Neuronal stem cell (in vitro differentiated cells): ENCODE results near the gene HLA-DRA.
"Not testable (repeated sequence)": the region's sequence is repeated elsewhere in the genome, so short reads cannot be mapped to it uniquely, and the experiment has no call there.

ENCODE experiments used
- DNase-seq: peaks from one replicate; pipeline ENCODE4 v3.0.0-alpha.2; 2013; ENCODE audit warnings: low spot score
- H2AFZ ChIP-seq: one replicate; pipeline ENCODE4 v1.6.1; 2013; ENCODE audit warnings: mild to moderate bottlenecking, low read length, inconsistent platforms
- H2AK5ac ChIP-seq: 2 replicates; pipeline ENCODE4 v1.6.1; 2013; ENCODE audit warnings: low read depth, mild to moderate bottlenecking, inconsistent platforms, low read length, moderate library complexity, mixed read lengths
- H2BK120ac ChIP-seq: 2 replicates; pipeline ENCODE4 v1.6.1; 2013; ENCODE audit warnings: low read depth, mild to moderate bottlenecking, inconsistent platforms, low read length, moderate library complexity, mixed read lengths
- H2BK12ac ChIP-seq: one replicate; pipeline ENCODE4 v1.6.1; 2013; ENCODE audit warnings: low read length, inconsistent platforms
- H2BK15ac ChIP-seq: 2 replicates; pipeline ENCODE4 v1.6.1; 2013; ENCODE audit warnings: mild to moderate bottlenecking, low read length, inconsistent platforms, mixed read lengths
- H2BK5ac ChIP-seq: one replicate; pipeline ENCODE4 v1.6.1; 2013; ENCODE audit warnings: inconsistent platforms, mild to moderate bottlenecking, low read length, moderate library complexity
- H3K14ac ChIP-seq: one replicate; pipeline ENCODE4 v1.6.1; 2013; ENCODE audit warnings: low read length, inconsistent platforms
- H3K18ac ChIP-seq: 2 replicates; pipeline ENCODE4 v1.6.1; 2013; ENCODE audit warnings: low read length, inconsistent platforms
- H3K23ac ChIP-seq: 2 replicates; pipeline ENCODE4 v1.6.1; 2013; ENCODE audit warnings: low read depth, mild to moderate bottlenecking, mixed read lengths, low read length, inconsistent platforms; ENCODE audit not compliant: poor library complexity
- H3K27ac ChIP-seq: replicated peaks from 3 replicates; pipeline ENCODE4 v1.5.1; 2013; ENCODE audit warnings: low read length, inconsistent platforms
- H3K27me3 ChIP-seq, 3 experiments: 2 replicates each; pipeline ENCODE4 v1.6.1; 2013; ENCODE audit warnings: low read length in 3 of 3, mild to moderate bottlenecking in 2 of 3, inconsistent platforms in 1 of 3, low read depth in 1 of 3, mixed read lengths in 1 of 3, moderate library complexity in 1 of 3; ENCODE audit not compliant: control insufficient read depth in 3 of 3, insufficient read depth in 3 of 3
- H3K36me3 ChIP-seq, 2 donors: replicated peaks in 1 of 2; 2 replicates each; pipeline ENCODE4 v1.6.1; 2013; ENCODE audit warnings: low read length in 2 of 2; ENCODE audit not compliant: control insufficient read depth in 2 of 2, insufficient read depth in 2 of 2
- H3K4ac ChIP-seq: 2 replicates; pipeline ENCODE4 v1.6.1; 2013; ENCODE audit warnings: inconsistent platforms, mild to moderate bottlenecking, low read length, moderate library complexity
- H3K4me1 ChIP-seq, 2 donors: 1 replicate in 1 of 2; 2 replicates in 1 of 2; pipeline ENCODE4 v1.6.1; 2013; ENCODE audit warnings: low read length in 2 of 2, low read depth in 1 of 2; ENCODE audit not compliant: control insufficient read depth in 2 of 2, insufficient read depth in 1 of 2
- H3K4me2 ChIP-seq: one replicate; pipeline ENCODE4 v1.6.1; 2013; ENCODE audit warnings: mild to moderate bottlenecking, low read length, inconsistent platforms; ENCODE audit not compliant: insufficient read depth, poor library complexity, severe bottlenecking
- H3K4me3 ChIP-seq, 2 donors: 2 replicates each; pipeline ENCODE4 v1.5.1; 2013; ENCODE audit warnings: low read length in 2 of 2, mild to moderate bottlenecking in 2 of 2, inconsistent platforms in 1 of 2, moderate library complexity in 1 of 2
- H3K79me1 ChIP-seq: one replicate; pipeline ENCODE4 v1.6.1; 2013; ENCODE audit warnings: low read depth, mild to moderate bottlenecking, inconsistent platforms, low read length, moderate library complexity
- H3K9ac ChIP-seq: one replicate; pipeline ENCODE4 v1.6.1; 2013; ENCODE audit warnings: mild to moderate bottlenecking, low read depth, low read length, inconsistent platforms; ENCODE audit not compliant: poor library complexity
- H3K9me3 ChIP-seq, 2 donors: replicated peaks in 1 of 2; 2 replicates each; pipeline versions ENCODE3 to v1.6.1; 2013; ENCODE audit warnings: low read length in 2 of 2, mild to moderate bottlenecking in 2 of 2, inconsistent platforms in 1 of 2, low read depth in 1 of 2, mixed read lengths in 1 of 2, moderate library complexity in 1 of 2; ENCODE audit not compliant: control insufficient read depth in 2 of 2, insufficient read depth in 1 of 2
- H4K8ac ChIP-seq: one replicate; pipeline ENCODE4 v1.6.1; 2013; ENCODE audit warnings: low read depth, mild to moderate bottlenecking, inconsistent platforms, low read length, moderate library complexity
- H4K91ac ChIP-seq: one replicate; pipeline ENCODE4 v1.6.1; 2013; ENCODE audit warnings: low read length, low read depth, mild to moderate bottlenecking, inconsistent platforms; ENCODE audit not compliant: poor library complexity
- WGBS, 2 donors: extraction: QIAGEN DNeasy Blood & Tissue Kit; methylation state at CpG; one replicate each; pipeline ENCODE4 v1.1.7; 2013; ENCODE audit warnings: missing lambda C conversion rate in 2 of 2, mixed read lengths in 1 of 2; ENCODE audit not compliant: insufficient read length in 2 of 2, insufficient replicate concordance in 1 of 2; ENCODE audit errors: extremely low coverage in 2 of 2; 5-methylcytosine and 5-hydroxymethylcytosine counted together

The HLA-DRA gene

GRCh38 chr6:32462609-32463008 is 22.9 kb downstream of the HLA-DRA start:
- no peak overlapping the region for H4K8ac ChIP-seq
- H3K4me3 ChIP-seq, result no peak overlapping the region
- H3K4me2 ChIP-seq, result no peak overlapping the region
- no CpG with 5 or more reads among the region's 3 CpGs for WGBS, 2 donors
- H3K36me3 ChIP-seq, result no peaks in the 10 kb centered on the region
- peaks cover 0 to 2% of the 10 kb centered on the region in 2 donors for H3K9me3 ChIP-seq
- no peak overlapping the region for H4K91ac ChIP-seq
- no peak overlapping the region for H2BK12ac ChIP-seq
- no peak overlapping the region for H2AFZ ChIP-seq
- H3K23ac ChIP-seq, result no peak overlapping the region
- no peak for DNase-seq
- no peak overlapping the region for H3K14ac ChIP-seq
- no peaks in the 10 kb centered on the region for H3K79me1 ChIP-seq
- H3K4ac ChIP-seq, result no peak overlapping the region
- no peak overlapping the region for H2BK15ac ChIP-seq
- H2BK120ac ChIP-seq, result no peak overlapping the region
- no peak overlapping the region for H3K18ac ChIP-seq
- no peak overlapping the region for H2BK5ac ChIP-seq
- H3K4me1 ChIP-seq, result peaks cover 0 to 2% of the 10 kb centered on the region in 2 donors
- H3K27me3 ChIP-seq, result no peaks in the 10 kb centered on the region
- H3K27ac ChIP-seq, result no peak overlapping the region
- H3K9ac ChIP-seq, result no peak overlapping the region
- H2AK5ac ChIP-seq, result no peak overlapping the region

- H3K18ac ChIP-seq, H2BK120ac ChIP-seq, H2BK5ac ChIP-seq, H3K79me1 ChIP-seq, H2AFZ ChIP-seq, DNase-seq, H2AK5ac ChIP-seq, H4K91ac ChIP-seq, H3K9me3 ChIP-seq, H2BK12ac ChIP-seq, H3K27me3 ChIP-seq, H3K27ac ChIP-seq, H3K23ac ChIP-seq, H3K4ac ChIP-seq, H3K9ac ChIP-seq, H3K4me3 ChIP-seq, H3K4me1 ChIP-seq, H3K14ac ChIP-seq, H2BK15ac ChIP-seq, H4K8ac ChIP-seq, H3K4me2 ChIP-seq, H3K36me3 ChIP-seq: not testable (repeated sequence)
- WGBS, 2 donors, result no CpG with 5 or more reads among the region's 5 CpGs
These were observed 28.2 kb downstream of the HLA-DRA start for GRCh38 chr6:32467743-32468503.

GRCh38 chr6:32472781-32473375 is 33.2 kb downstream of the HLA-DRA start:
- H3K27me3 ChIP-seq, result no peaks in the 10 kb centered on the region
- no peak overlapping the region for H3K14ac ChIP-seq
- WGBS, 2 donors, result no CpG with 5 or more reads among the region's 5 CpGs
- H3K23ac ChIP-seq, result no peak overlapping the region
- H2BK120ac ChIP-seq, result no peak overlapping the region
- H2BK15ac ChIP-seq, result no peak overlapping the region
- H2AK5ac ChIP-seq, result no peak overlapping the region
- H4K8ac ChIP-seq, result no peak overlapping the region
- peaks cover 0 to 2% of the 10 kb centered on the region in 2 donors for H3K9me3 ChIP-seq
- H3K18ac ChIP-seq, result no peak overlapping the region
- no peaks in the 10 kb centered on the region for H3K4me1 ChIP-seq
- no peak overlapping the region for H2AFZ ChIP-seq
- H2BK5ac ChIP-seq, result no peak overlapping the region
- H3K4me2 ChIP-seq, result no peak overlapping the region
- no peaks in the 10 kb centered on the region for H3K79me1 ChIP-seq
- H3K9ac ChIP-seq, result no peak overlapping the region
- no peak overlapping the region for H2BK12ac ChIP-seq
- no peak for DNase-seq
- H4K91ac ChIP-seq, result no peak overlapping the region
- H3K4ac ChIP-seq, result no peak overlapping the region
- no peak overlapping the region for H3K27ac ChIP-seq
- no peaks in the 10 kb centered on the region for H3K36me3 ChIP-seq
- H3K4me3 ChIP-seq, result no peak overlapping the region

- not testable (repeated sequence) for H4K91ac ChIP-seq, H3K27me3 ChIP-seq, H3K4ac ChIP-seq, H2AK5ac ChIP-seq, H3K14ac ChIP-seq, H3K79me1 ChIP-seq, H2BK15ac ChIP-seq, H3K27ac ChIP-seq, H2BK5ac ChIP-seq, H3K4me1 ChIP-seq, H3K9me3 ChIP-seq, H2BK12ac ChIP-seq, H2AFZ ChIP-seq, H3K36me3 ChIP-seq, H3K23ac ChIP-seq, H4K8ac ChIP-seq, H2BK120ac ChIP-seq, H3K4me2 ChIP-seq, H3K9ac ChIP-seq, H3K18ac ChIP-seq, H3K4me3 ChIP-seq, DNase-seq
- WGBS, 2 donors, result no CpG with 5 or more reads among the region's 10 CpGs
These were observed 34.0 kb downstream of the HLA-DRA start for GRCh38 chr6:32473376-32474348.
